ENCODE measurements around the gene HSD17B14. TPM values are rescaled to one million over a fixed set of nuclear protein-coding genes. Genes with fewer than 3 reads are reported as not detected.
A peak's percentile ranks its signal among the peaks of the same experiment; 100 is the strongest.

Gene HSD17B14
- total and polyA plus RNA-seq, 2 of the 13 experiments (the other 11 are each of a cell fraction or from before 2014, with no cell fraction given) = 0.58 to 1.2 TPM

- TF ChIP-seq ZFP91 (CRISPR knock-in tag; IDR thresholded peaks at IDR 0.05; ENCODE audit: borderline replicate concordance) (peak; percentile 89), ZNF317 (CRISPR knock-in tag; IDR thresholded peaks at IDR 0.05) (peak; percentile 54; the same call in 1 of the 2 replicates), PBX3 (CRISPR knock-in tag; IDR thresholded peaks at IDR 0.05; ENCODE audit: borderline replicate concordance) (0 out of 2 replicates have a peak, but pooled peaks have one; percentile 21), ATF3 (CRISPR knock-in tag; IDR thresholded peaks at IDR 0.05) (peak; percentile 29; the same call in 1 of the 2 replicates), ZNF615 (CRISPR knock-in tag; IDR thresholded peaks at IDR 0.05; ENCODE audit: borderline replicate concordance) (peak; percentile 9; the same call in 1 of the 2 replicates), TRIM22 (IDR thresholded peaks at IDR 0.05) (no peak), ZNF710 (CRISPR knock-in tag; IDR thresholded peaks at IDR 0.05; ENCODE audit: borderline replicate concordance) (0 out of 2 replicates have a peak, but pooled peaks have one; percentile 57), HMGXB3 (CRISPR knock-in tag; IDR thresholded peaks at IDR 0.05; ENCODE audit: borderline replicate concordance) (no peak), HOXA5 (CRISPR knock-in tag; IDR thresholded peaks at IDR 0.05) (no peak), ZNF160 (CRISPR knock-in tag; IDR thresholded peaks at IDR 0.05) (no peak), ZNF484 (CRISPR knock-in tag; IDR thresholded peaks at IDR 0.05; ENCODE audit: borderline replicate concordance, low read depth) (no peak), ZNF207 (IDR thresholded peaks at IDR 0.05; ENCODE audit: borderline replicate concordance) (no peak), ZNF362 (CRISPR knock-in tag; IDR thresholded peaks at IDR 0.05; ENCODE audit: borderline replicate concordance) (no peak), ZSCAN20 (CRISPR knock-in tag; IDR thresholded peaks at IDR 0.05; ENCODE audit: borderline replicate concordance) (no peak)
These were observed 36.0 kb upstream of the HSD17B14 start, which contains the start of gene PPP1R15A (continued) for GRCh38 chr19:48872182-48872883.

Data from HepG2 (cell line).